H1 (cell line): ENCODE results near the gene KCNJ4. TPM values are rescaled to one million over a fixed set of nuclear protein-coding genes. Genes with fewer than 3 reads are reported as not detected.
A peak's percentile ranks its signal among the peaks of the same experiment; 100 is the strongest.

Experiments used
- CTCF ChIA-PET: fragments of 300-600 bp; sonication (Branson Sonifier 250); formaldehyde crosslinking; loops from one replicate; lab custom pipeline; 2021; ENCODE audit not compliant: partially characterized antibody; lab: Charles Lee
- POLR2A ChIA-PET: fragments of 300-600 bp; sonication (Branson Sonifier 250); formaldehyde crosslinking; loops from one replicate; lab custom pipeline; 2021; ENCODE audit warnings: inconsistent platforms; ENCODE audit not compliant: partially characterized antibody; lab: Charles Lee
- DNase-seq, 2 experiments: peaks; one replicate each; pipeline versions ENCODE4 v3.0.0 to v3.0.0-alpha.2; 2010 to 2022; ENCODE audit warnings: low spot score in 2 of 2, low read depth in 1 of 2, mixed read lengths in 1 of 2
- FAIRE-seq: peaks from 2 replicates; lab custom pipeline; 2011; peaks lifted over from hg19 to GRCh38; lab: Jason Lieb, UNC
- H2AFZ ChIP-seq: 2 replicates; pipeline ENCODE4 v1.8.1; 2012; ENCODE audit warnings: low read length, inconsistent platforms
- H2AK5ac ChIP-seq: 2 replicates; pipeline ENCODE4 v1.6.1; 2013; ENCODE audit warnings: low read depth, low read length
- H2BK120ac ChIP-seq: replicated peaks from 2 replicates; pipeline ENCODE3; 2013; ENCODE audit warnings: low read depth, low read length, inconsistent platforms
- H2BK12ac ChIP-seq: 2 replicates; pipeline ENCODE4 v1.6.1; 2013; ENCODE audit warnings: low read depth, low read length
- H2BK15ac ChIP-seq: 2 replicates; pipeline ENCODE4 v1.6.1; 2013; ENCODE audit warnings: low read length
- H2BK20ac ChIP-seq: 2 replicates; pipeline ENCODE4 v1.6.1; 2013; ENCODE audit warnings: low read length
- H2BK5ac ChIP-seq: 2 replicates; pipeline ENCODE4 v1.6.1; 2013; ENCODE audit warnings: low read depth, low read length
- H3K14ac ChIP-seq: 2 replicates; pipeline ENCODE4 v1.6.1; 2013; ENCODE audit warnings: inconsistent platforms; ENCODE audit not compliant: insufficient read length
- H3K18ac ChIP-seq: 2 replicates; pipeline ENCODE4 v1.6.1; 2013; ENCODE audit warnings: low read length; ENCODE audit errors: extremely low read depth
- H3K23ac ChIP-seq: 2 replicates; pipeline ENCODE4 v1.6.1; 2013; ENCODE audit warnings: inconsistent platforms; ENCODE audit not compliant: insufficient read length
- H3K23me2 ChIP-seq: 2 replicates; pipeline ENCODE4 v1.6.1; 2013; ENCODE audit warnings: low read depth, low read length
- H3K27ac ChIP-seq: 2 replicates; pipeline ENCODE4 v1.6.1; 2011; ENCODE audit warnings: low read depth, low read length, inconsistent platforms
- H3K27me3 ChIP-seq, 4 experiments: replicated peaks in 1 of 4; 1 replicate in 1 of 4; 2 replicates in 3 of 4; pipeline versions ENCODE4 v1.6.1 to v1.8.1; 2011 to 2013; ENCODE audit warnings: low read length in 3 of 4, mild to moderate bottlenecking in 3 of 4, inconsistent platforms in 2 of 4, mixed read lengths in 2 of 4, moderate library complexity in 1 of 4; ENCODE audit not compliant: control insufficient read depth in 3 of 4, insufficient read depth in 3 of 4; ENCODE audit errors: extremely low read depth in 1 of 4
- H3K36me3 ChIP-seq, 4 experiments: 2 replicates each; pipeline versions ENCODE4 v1.6.1 to v1.8.1; 2011 to 2013; ENCODE audit warnings: mild to moderate bottlenecking in 4 of 4, low read length in 3 of 4, moderate library complexity in 2 of 4, control low read depth in 1 of 4, inconsistent platforms in 1 of 4; ENCODE audit not compliant: insufficient read depth in 4 of 4, control insufficient read depth in 2 of 4
- H3K4ac ChIP-seq: replicated peaks from 2 replicates; pipeline ENCODE3; 2013; ENCODE audit warnings: low read length, low read depth, mixed read lengths, inconsistent platforms; ENCODE audit not compliant: insufficient read length
- H3K4me1 ChIP-seq, 4 experiments: replicated peaks in 1 of 4; 1 replicate in 1 of 4; 2 replicates in 3 of 4; pipeline versions ENCODE4 v1.6.1 to v1.8.1; 2011 to 2013; ENCODE audit warnings: low read length in 3 of 4, inconsistent platforms in 2 of 4, mixed read lengths in 1 of 4; ENCODE audit not compliant: insufficient read depth in 4 of 4, control insufficient read depth in 3 of 4
- H3K4me2 ChIP-seq, 2 experiments: 2 replicates each; pipeline versions ENCODE4 v1.6.1 to v1.8.1; 2011 to 2013; ENCODE audit warnings: low read depth in 2 of 2, low read length in 2 of 2, control low read depth in 1 of 2, inconsistent platforms in 1 of 2, mild to moderate bottlenecking in 1 of 2; ENCODE audit not compliant: insufficient read depth in 1 of 2
- H3K4me3 ChIP-seq, 4 experiments: fragments of 200-600, 300-600 bp in 1 of 4; sonication (generic), shearing (Covaris generic), sonication (Bioruptor Twin) in 1 of 4; 2 replicates each; pipeline versions ENCODE4 v1.5.1 to v1.8.1; 2011 to 2016; ENCODE audit warnings: low read length in 4 of 4, low read depth in 3 of 4, control low read depth in 2 of 4, inconsistent platforms in 2 of 4, mild to moderate bottlenecking in 2 of 4, mixed read lengths in 1 of 4, moderate library complexity in 1 of 4; ENCODE audit not compliant: insufficient read depth in 2 of 4; ENCODE audit errors: extremely low read depth in 1 of 4
- H3K56ac ChIP-seq: replicated peaks from 2 replicates; pipeline ENCODE3; 2013; ENCODE audit warnings: low read depth, mild to moderate bottlenecking, mixed read lengths, low read length, inconsistent platforms; ENCODE audit not compliant: insufficient read length
- H3K79me1 ChIP-seq: 2 replicates; pipeline ENCODE4 v1.6.1; 2013; ENCODE audit warnings: low read depth, low read length, control low read depth
- H3K79me2 ChIP-seq, 2 experiments: 2 replicates each; pipeline versions ENCODE4 v1.6.1 to v1.8.1; 2012 to 2013; ENCODE audit warnings: low read length in 2 of 2, mild to moderate bottlenecking in 2 of 2, inconsistent platforms in 1 of 2; ENCODE audit not compliant: insufficient read depth in 2 of 2, control insufficient read depth in 1 of 2
- H3K9ac ChIP-seq, 4 experiments: replicated peaks in 1 of 4; 1 replicate in 1 of 4; 2 replicates in 3 of 4; pipeline versions ENCODE4 v1.6.1 to v1.8.1; 2011 to 2013; ENCODE audit warnings: low read depth in 3 of 4, low read length in 3 of 4, control low read depth in 2 of 4, mild to moderate bottlenecking in 2 of 4, moderate library complexity in 2 of 4, inconsistent platforms in 1 of 4; ENCODE audit errors: extremely low read depth in 1 of 4
- H3K9me3 ChIP-seq, 2 experiments: 2 replicates each; pipeline versions ENCODE4 v1.6.1 to v1.8.1; 2012 to 2013; ENCODE audit warnings: mild to moderate bottlenecking in 2 of 2, moderate library complexity in 2 of 2, control low read depth in 1 of 2, inconsistent platforms in 1 of 2, low read depth in 1 of 2, low read length in 1 of 2, mixed read lengths in 1 of 2; ENCODE audit not compliant: insufficient read depth in 2 of 2
- H4K20me1 ChIP-seq, 2 experiments: replicated peaks in 1 of 2; 2 replicates each; pipeline versions ENCODE3 to v1.8.1; 2011 to 2013; ENCODE audit warnings: inconsistent platforms in 2 of 2, low read length in 2 of 2, mild to moderate bottlenecking in 1 of 2; ENCODE audit not compliant: insufficient read depth in 2 of 2, control insufficient read depth in 1 of 2
- H4K5ac ChIP-seq: 2 replicates; pipeline ENCODE4 v1.6.1; 2013; ENCODE audit warnings: low read length, low read depth, mixed read lengths, inconsistent platforms; ENCODE audit not compliant: insufficient read length
- H4K8ac ChIP-seq: 2 replicates; pipeline ENCODE4 v1.8.0; 2013; ENCODE audit warnings: mild to moderate bottlenecking, moderate library complexity, low read length, inconsistent platforms; ENCODE audit not compliant: insufficient read depth; ENCODE audit errors: extremely low read depth
- H4K91ac ChIP-seq: replicated peaks from 2 replicates; pipeline ENCODE3; 2013; ENCODE audit warnings: low read length, mixed read lengths, inconsistent platforms; ENCODE audit not compliant: insufficient read length
- BRCA1 ChIP-seq: IDR thresholded peaks from 2 replicates; pipeline ENCODE4 v1.6.1; 2012; ENCODE audit warnings: low read depth, low read length, improper control_type of control experiment
- CBX8 ChIP-seq: fragments of 300-800, 300-1000 bp; sonication (generic); IDR thresholded peaks from 2 replicates; pipeline ENCODE4 v1.7.1; 2016; ENCODE audit warnings: low read depth, low read length, borderline replicate concordance
- GABPA ChIP-seq: IDR thresholded peaks from 2 replicates; pipeline ENCODE4 v1.6.1; 2011; ENCODE audit warnings: mild to moderate bottlenecking, low read length, moderate library complexity, borderline replicate concordance; ENCODE audit not compliant: insufficient read depth
- NANOG ChIP-seq: IDR thresholded peaks from 2 replicates; pipeline ENCODE4 v1.6.1; 2011; ENCODE audit warnings: low read length, low read depth, mild to moderate bottlenecking, inconsistent platforms; ENCODE audit not compliant: insufficient read depth, poor library complexity, severe bottlenecking
- NRF1 ChIP-seq: IDR thresholded peaks from 2 replicates; pipeline ENCODE4 v1.6.1; 2011; ENCODE audit warnings: mild to moderate bottlenecking, low read depth, low read length, improper control_type of control experiment
- SAP30 ChIP-seq: fragments of 300-600 bp; sonication (generic); IDR thresholded peaks from 2 replicates; pipeline ENCODE4 v1.7.1; 2012; ENCODE audit warnings: low read length, moderate library complexity, mild to moderate bottlenecking, inconsistent platforms; ENCODE audit not compliant: insufficient read depth, insufficient replicate concordance
- SIRT6 ChIP-seq: IDR thresholded peaks from one replicate; pipeline ENCODE4 v1.7.1; 2012; ENCODE audit warnings: low read length, inconsistent platforms
- SP4 ChIP-seq: IDR thresholded peaks from 2 replicates; pipeline ENCODE4 v1.6.1; 2012; ENCODE audit warnings: low read length, inconsistent platforms
- SUZ12 ChIP-seq: fragments of 200-600 bp; sonication (generic); IDR thresholded peaks from 2 replicates; pipeline ENCODE4 v1.6.1; 2012; ENCODE audit warnings: mild to moderate bottlenecking, inconsistent platforms, low read length, moderate library complexity, mixed read lengths
- TAF1 ChIP-seq: IDR thresholded peaks from 2 replicates; pipeline ENCODE4 v1.6.1; 2011; ENCODE audit warnings: mild to moderate bottlenecking, low read depth, low read length
- TCF12 ChIP-seq: IDR thresholded peaks from 2 replicates; pipeline ENCODE4 v1.6.1; 2011; ENCODE audit warnings: low read depth, mild to moderate bottlenecking, low read length
- ZNF274 ChIP-seq: IDR thresholded peaks from 2 replicates; pipeline ENCODE4 v1.7.0; 2012; ENCODE audit warnings: low read length, borderline replicate concordance; ENCODE audit errors: extremely low read depth
- WGBS, 2 experiments: shearing (Covaris generic) in 1 of 2; methylation state at CpG; one replicate each; pipeline versions ENCODE4 v1.1.6 to v1.1.7; 2013 to 2015; ENCODE audit warnings: low lambda C conversion rate in 2 of 2, mixed read lengths in 2 of 2, inconsistent platforms in 1 of 2, low coverage in 1 of 2, missing lambda C conversion rate in 1 of 2; ENCODE audit not compliant: insufficient replicate concordance in 2 of 2, insufficient coverage in 1 of 2, insufficient read length in 1 of 2; ENCODE audit errors: extremely low coverage in 1 of 2, missing lambda C conversion rate in 1 of 2; 5-methylcytosine and 5-hydroxymethylcytosine counted together
- polyA plus RNA-seq, 7 experiments: library from polyadenylated mRNA; depleted of rRNA in 3 of 7; stranded (reverse) in 5 of 7; unstranded in 2 of 7; fragments of >200 nt in 5 of 7; fragments of 200-250 nt in 2 of 7; gene quantifications; 1 replicate in 5 of 7; 2 replicates in 1 of 7; 4 replicates in 1 of 7; pipeline versions ENCODE4 v1.2.1 to v1.2.3, GENCODE V29; 2011 to 2013; ENCODE audit warnings: missing spikeins in 2 of 7, mixed read lengths in 2 of 7
- total RNA-seq: library from RNA; stranded (reverse); fragmentation: NEBNext Ultra II Directional; extraction: Animal tissue kit (Norgen Biotek cat#: 25700); gene quantifications from 2 replicates; pipeline ENCODE4 v1.2.1, GENCODE V29; 2021

The KCNJ4 gene
- total and polyA plus RNA-seq, 2 of the 8 experiments (the other 6 are each of a cell fraction or from before 2014, with no cell fraction given) = 1.4 to 2.2 TPM

- Histone ChIP-seq H4K8ac (no peak overlapping the region), H2BK20ac (peak overlapping the region; percentile 62; the same call in 1 of the 2 replicates), H4K5ac (no peak overlapping the region), H3K79me1 (no peaks in the 10 kb centered on the region), H4K20me1 (no peaks in the 10 kb centered on the region), H2AK5ac (no peak overlapping the region), H3K4me3 (peak overlapping the region in 2 of 4 experiments; percentile 19 to 49; a peak in 3 of 8 replicates), H3K79me2 (no peaks in the 10 kb centered on the region), H2BK120ac (no peak overlapping the region), H3K27ac (no peak overlapping the region), H3K27me3 (peaks cover 0 to 38% (median 29%) of the 10 kb centered on the region in 4 experiments; a peak in 6 of 7 replicates), H3K4me2 (peak overlapping the region; percentile 46 to 56), H2BK15ac (no peak overlapping the region), H4K91ac (no peak overlapping the region), H2BK5ac (no peak overlapping the region), H3K36me3 (no peaks in the 10 kb centered on the region), H3K23ac (no peak overlapping the region), H3K56ac (no peak overlapping the region), H3K23me2 (no peaks in the 10 kb centered on the region), H3K4ac (no peak overlapping the region), H3K4me1 (peaks cover 0 to 16% (median 8%) of the 10 kb centered on the region in 4 experiments; a peak in 6 of 7 replicates), H2BK12ac (no peak overlapping the region), H3K9ac (no peak overlapping the region), H2AFZ (peak overlapping the region; percentile 46), H3K9me3 (no peaks in the 10 kb centered on the region), H3K18ac (peak overlapping the region; percentile 79; the same call in 1 of the 2 replicates), H3K14ac (no peak overlapping the region)
- FAIRE-seq (peak; percentile 77), DNase-seq (peak; percentile 69 to 98)
- ChIA-PET CTCF (interaction anchor here (1.2 to 4.8 kb wide), 7 partner anchors 9 to 110 kb away, joined by 3 to 21 read pairs (median 8); no protein-coding TSS in a partner anchor), POLR2A (interaction anchor here (0.9 to 40.8 kb wide), 4 partner anchors 14 to 60 kb away, joined by 3 to 1102 read pairs (median 4); no protein-coding TSS in a partner anchor)
- WGBS, 2 experiments = 19% methylated on average over 50 of the region's 51 CpGs; no CpG with 5 or more reads in 1 of the 2 experiments
- TF ChIP-seq TCF12 (no peak), SIRT6 (no peak), GABPA (peak; percentile 65; the same call in 1 of the 2 replicates), BRCA1 (no peak), ZNF274 (no peak), SAP30 (no peak), NRF1 (no peak), SP4 (no peak), NANOG (no peak), TAF1 (peak; percentile 61; the same call in 1 of the 2 replicates), SUZ12 (peak; percentile 38; the same call in 1 of the 2 replicates), CBX8 (no peak)
Measured at GRCh38 chr22:38461414-38462081, 6.5 kb upstream of the KCNJ4 start.
